Epidermal melanocyte (primary cell): ENCODE results near the gene HEBP2.

Experiments
- DNase-seq: peaks from one replicate; pipeline ENCODE4 v3.0.0; 2011; ENCODE audit warnings: low spot score; ENCODE audit not compliant: insufficient read length

Gene HEBP2

DNA sequence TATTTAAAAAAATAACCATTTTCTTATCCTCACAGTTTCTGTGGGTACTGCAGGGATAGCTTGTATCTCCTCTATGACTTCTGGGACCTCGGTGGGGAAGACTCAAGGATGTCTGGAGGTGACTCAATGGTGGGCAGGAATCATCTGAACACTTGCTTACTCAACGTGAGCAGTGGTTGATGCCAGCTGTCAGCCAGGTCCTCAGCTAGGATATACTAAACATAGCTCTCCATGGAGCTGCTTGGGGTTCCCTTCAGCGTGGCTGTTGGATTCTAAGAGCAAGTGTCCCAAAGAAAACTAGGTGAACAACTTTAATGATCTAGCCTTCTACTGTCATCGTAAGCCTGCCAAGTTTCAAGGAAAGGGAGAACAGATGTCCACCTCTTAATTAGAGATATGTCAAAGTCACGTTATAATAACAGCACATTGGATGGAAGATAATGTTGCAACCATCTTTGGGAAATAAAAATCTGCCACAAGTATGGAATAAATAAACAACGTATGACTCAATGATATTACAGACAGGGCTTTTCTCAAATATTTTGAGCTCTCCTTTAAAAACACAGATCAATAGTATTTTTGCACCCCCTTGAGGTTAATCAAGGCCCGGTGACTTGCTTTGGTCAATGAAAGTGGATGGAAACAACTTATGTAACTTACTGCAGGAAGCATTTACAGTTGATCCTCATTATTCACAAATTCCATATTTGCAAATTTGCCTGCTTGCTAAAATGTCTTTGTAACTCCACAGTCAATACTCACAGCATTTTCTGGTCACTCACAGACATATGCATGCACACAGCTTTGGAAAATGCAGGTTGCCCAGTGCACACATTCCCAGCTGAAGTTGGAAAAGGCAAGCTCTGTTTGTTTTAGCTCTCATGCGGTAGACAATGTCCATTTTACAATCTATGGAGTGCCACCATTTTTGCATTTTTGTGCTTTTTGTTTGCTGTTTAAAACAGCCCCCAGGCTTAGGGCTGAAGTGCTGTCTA, 6.6 kb upstream of the HEBP2 start:
- DNase-seq = no peak

DNA sequence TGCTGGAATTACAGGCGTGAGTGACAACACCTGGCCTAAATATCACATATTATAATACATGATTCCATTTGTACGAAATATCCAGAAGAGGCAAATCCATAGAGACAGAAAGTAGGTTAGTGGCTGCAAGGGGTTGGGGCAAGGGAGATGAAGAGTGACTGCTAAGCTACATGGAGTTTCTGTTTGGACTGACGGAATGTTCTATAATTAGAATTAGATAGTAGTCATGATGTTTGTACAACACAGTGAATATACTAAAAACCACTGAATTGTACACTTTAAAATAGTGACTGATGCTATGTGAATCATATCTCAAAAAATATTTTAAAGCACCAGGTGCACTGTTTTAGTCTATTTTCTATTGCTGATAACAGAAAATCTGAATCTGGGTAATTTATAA, 3.7 kb upstream of the HEBP2 start:
- DNase-seq = no peak

DNA sequence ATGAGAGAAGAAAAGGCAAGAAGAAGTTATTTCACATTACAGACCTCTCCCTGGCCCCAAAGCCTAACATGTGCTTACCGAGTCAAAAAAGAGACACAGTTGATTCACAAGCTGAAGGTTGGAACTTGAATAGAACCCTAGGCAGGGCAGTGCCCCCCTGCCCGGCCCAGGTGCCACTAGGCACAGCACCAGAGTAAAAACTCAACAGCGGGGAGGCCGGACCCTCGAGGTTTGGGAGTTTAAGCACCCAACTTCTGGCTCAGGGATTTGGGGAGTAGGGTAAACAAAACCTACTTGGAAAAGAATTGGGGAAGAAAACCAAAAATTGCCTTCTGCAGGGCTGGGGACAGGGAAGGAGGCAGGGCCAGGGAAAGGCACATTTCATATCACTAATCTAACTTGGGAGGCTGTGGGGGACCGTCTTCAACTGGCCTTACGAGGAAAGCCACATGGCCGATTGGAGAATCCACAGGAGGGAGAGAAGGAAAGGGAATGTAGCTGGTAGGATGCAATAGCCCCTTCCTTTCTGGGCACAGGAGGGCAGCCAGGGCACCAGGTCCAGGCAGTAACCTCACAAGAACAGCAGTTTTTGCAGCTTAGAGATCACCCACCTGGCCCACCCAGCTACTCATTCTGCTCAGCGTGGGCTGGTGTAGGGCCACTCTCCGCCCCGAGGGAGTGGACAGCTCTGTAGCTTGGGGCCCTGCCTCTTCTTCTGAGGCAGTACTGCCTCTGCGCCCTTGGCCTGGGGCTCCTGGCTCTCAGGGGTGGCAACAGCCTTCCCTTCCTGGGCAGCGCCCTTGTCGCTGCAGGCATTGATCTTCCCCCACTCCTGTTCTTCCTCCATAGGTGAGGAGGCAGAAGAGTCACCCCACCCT, 1.8 kb upstream of the HEBP2 start:
- DNase-seq = no peak

DNA sequence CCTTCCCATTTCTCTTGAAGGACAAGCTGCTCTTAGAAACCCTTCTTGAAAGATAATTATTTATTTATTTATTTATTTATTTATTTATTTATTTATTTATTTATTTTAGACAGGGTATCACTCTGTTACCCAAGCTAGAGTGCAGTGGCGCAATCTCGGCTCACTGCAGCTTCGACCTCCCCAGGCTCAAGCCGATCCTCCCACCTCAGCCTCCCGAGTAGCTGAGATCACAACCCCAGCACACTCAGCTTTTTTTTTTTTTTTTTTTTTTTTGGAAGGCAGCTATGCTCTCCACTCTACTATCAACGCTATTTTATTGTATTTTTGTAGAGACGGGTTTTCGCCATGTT, 1.2 kb upstream of the HEBP2 start:
- no peak for DNase-seq

DNA sequence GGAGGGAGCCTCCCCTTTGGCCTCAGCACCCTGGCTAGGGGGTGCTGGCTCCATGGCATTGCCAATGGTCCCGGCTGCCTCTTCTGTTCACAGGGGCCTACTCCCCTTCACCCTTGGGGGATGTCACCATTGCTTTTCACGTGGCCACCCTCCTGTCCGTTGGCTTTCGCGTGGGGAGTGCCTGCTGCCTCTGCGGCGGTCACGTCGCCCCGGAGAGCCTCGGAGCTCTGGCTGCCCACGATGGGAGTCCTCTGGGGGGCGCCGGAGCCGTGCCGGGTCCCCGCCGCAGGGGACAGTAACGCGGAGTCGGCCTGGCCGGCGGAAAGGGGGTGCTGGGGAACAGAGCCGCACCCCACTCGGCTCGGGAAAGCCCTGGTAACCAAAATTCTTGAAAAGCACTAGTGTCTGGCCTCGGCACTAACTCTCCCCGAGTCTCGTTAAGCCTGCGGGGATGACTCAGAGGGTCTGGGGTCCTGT, 661 bp upstream of the HEBP2 start:
- no peak for DNase-seq

DNA sequence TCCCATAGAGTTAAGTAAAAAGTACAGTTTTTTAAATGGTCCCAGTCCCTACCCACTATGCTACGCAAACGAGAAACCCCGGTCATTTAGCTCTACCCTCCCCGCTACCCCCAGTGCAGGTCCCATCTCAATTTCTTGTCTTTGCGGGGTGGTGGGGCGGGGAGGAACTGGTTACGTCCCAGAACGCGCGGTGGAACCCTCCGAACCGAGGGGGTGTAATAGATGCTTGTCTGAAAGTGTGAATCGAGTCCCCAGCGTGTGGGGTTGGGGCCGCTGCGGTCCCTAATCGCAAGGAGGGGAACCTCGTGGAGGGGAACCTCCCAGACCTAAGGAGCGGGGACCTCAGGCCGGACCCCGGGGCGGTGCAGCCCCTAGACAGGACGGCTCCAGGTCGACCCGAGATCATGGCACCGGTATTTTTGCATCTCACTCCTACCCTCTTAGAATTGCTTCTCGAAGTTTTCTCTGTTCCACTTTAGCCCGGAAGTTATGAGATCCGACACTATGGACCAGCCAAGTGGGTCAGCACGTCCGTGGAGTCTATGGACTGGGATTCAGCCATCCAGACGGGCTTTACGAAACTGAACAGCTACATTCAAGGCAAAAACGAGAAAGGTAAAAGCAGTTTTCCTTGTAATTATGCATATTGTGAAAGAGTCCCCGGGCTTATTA, 779 bp downstream of the HEBP2 start:
- DNase-seq = no peak

DNA sequence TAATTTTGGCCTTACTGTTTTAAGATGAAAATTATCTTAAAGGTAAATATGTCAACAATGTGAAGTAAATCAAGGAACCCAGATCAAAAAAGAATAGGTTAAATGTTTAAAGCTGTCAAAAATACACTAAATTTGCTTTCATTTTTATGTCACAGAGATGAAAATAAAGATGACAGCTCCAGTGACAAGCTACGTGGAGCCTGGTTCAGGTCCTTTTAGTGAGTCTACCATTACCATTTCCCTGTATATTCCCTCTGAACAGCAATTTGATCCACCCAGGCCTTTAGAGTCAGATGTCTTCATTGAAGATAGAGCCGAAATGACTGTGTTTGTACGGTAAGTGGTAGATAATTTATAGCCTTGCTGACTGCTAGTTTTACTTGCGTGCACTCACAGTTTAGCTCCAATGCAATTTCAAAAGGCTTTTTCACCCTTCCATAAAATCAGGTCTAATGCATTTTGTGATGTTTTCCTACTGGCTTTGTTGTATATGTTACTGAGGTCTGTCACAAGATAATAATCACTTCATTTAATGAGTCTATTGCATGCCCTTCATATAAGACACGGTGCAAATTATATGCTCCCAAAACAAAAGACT, 1.9 kb downstream of the HEBP2 start:
- no peak for DNase-seq

DNA sequence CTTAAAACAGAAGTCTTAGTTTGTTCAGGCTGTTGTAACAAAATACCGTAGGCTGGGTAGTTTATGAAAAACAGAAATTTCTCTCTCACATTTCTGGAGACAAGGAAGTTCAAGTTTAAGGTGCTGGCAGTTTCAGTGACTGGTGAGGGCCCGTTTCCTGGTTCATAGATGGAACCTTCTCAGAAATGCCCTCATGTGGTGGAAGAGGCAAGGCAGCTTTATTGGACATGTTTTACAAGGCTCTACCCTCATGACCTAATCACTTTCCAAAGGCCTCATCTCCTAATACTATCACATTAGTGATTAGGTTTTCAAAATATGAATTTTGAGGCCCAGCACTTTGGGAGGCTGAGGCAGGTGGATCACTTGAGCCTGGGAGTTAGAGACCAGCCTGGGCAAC, 2.4 kb downstream of the HEBP2 start:
- DNase-seq = no peak

DNA sequence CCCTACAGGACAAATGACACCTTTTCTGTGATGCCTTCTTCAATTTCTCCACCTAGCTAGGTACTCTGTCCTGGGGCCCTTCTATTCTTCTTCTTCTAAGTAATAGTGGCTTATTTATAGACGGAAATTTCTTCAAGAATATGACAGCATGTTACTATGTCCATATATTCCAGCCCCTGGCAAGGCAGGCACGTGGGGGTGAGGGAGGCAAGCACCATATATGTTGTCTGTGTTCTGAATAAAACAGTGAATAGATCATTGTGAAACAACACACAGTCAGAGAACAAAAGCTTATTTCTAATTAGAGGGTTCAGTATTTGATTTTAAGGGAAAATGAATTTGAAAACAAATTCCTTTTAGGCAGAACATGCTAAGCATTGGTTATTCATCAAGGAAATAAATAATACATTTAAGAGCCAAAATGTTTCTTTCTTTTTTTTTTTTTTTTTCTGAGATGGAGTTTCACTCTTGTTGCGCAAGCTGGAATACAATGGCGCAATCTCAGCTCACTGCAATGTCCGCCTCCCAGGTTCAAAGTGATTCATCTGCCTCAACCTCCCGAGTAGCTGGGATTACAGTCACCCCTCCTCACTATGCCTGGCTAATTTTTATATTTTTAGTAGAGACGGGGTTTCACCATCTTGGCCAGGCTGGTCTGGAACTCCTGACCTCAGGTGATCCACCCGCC, 6.2 kb downstream of the HEBP2 start:
- DNase-seq = no peak

DNA sequence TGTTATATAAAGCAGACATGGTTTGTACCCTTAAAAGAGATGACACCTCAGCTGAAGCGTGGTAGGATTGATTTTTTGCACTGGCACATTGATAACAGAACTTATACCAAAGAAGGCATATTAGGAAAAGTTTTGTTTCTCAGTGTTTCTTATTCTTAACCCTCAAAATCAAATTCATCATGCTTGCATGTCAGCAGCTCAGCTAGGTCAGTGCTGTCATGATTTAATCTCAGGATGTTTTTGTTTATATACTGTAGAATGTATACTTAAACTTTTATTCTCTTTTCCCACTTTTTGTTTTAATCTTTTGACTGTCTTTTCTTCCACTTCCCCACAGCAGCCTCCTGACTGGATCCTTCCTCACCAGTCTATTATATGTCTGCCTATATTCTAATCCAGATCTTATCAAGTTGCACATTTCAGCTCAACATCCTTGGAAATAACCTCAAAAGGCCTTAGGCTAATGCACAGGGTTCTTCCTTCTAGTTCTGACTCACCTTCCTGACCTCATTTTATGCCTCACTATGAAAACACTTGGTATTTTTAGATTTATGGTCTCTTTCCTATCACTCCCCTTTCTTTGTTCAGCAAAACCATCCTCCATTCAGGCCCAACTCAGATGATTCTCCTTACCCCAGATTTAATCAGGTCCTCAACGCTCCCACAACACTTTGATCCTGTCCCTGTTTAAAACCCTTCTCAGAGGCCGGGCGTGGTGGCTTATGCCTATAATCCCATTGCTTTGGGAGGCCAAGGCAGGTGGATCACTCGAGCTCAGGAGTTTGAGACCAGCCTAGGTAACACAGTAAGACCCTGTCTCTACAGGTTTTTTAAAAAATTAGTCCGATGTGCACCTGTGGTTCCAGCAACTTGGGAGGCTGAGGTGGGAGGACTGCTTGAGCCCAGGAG, 7.2 kb downstream of the HEBP2 start:
- no peak for DNase-seq

DNA sequence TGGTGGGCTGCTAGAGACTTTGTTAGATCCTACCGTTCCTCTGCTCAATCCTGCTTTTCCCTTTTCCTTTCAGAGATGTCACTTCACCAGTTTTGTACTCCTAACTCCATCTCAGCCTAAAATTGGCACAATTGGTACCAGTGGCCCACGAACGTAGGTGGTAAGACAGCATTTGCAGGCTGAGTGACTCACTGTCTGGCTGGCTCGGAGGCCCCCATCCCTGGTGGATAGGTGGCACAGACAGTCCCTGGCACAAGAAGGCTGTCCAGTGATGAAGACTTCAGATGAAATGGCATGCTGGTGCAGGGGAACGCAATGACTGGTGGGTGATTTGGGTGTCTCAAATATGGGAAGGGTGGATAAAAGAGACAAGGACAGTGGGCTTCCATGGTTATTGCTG, 11.1 kb downstream of the HEBP2 start:
- DNase-seq = no peak

DNA sequence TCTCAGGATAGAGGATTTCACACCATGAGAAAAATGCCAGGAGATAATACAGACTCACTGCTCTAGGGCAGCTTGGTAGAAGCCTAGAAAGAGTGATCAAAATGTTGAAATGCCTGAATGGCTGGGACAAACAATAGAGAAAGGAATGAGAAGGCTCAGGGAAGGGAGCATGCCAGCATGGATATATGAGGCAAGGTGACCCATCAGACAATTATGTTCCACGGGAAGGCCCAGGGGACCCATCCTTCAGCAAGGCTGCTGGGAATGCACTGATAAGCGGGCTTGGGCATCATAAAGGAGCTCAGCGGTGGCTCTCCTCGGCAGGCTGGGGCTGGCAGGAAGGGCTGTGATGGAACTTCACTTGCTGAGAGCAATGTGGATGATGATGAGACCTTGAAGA, 12.2 kb downstream of the HEBP2 start:
- no peak for DNase-seq

DNA sequence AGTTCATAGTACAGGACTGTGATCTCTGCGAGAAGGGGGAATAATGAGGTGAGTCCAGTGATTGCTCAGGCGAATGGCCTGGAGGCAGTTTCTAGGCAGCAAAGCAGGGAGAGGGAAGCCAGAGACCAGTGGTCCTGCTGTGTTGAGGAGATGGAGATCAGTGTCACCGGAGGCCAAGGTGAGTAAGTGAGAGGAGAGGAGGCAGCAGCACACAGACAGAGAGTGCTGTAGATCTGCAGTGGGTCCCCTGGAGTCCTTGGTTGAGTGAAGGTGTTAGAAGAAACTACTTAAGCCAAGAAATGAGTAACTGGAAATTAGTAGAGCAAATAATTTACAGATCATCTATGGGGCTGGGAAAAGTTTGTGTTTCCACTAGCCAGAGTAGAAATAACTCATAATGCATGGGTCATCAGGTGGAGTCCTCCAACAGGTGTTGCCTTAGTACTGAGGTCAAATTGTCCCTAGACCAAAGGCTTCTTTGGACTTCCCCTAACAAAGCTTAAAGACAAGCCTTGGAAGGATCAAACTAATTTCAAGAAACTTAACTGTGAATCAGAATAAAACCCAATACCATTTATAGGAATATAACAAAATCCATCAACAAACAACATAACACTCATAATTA, 13.6 kb downstream of the HEBP2 start:
- DNase-seq = no peak

DNA sequence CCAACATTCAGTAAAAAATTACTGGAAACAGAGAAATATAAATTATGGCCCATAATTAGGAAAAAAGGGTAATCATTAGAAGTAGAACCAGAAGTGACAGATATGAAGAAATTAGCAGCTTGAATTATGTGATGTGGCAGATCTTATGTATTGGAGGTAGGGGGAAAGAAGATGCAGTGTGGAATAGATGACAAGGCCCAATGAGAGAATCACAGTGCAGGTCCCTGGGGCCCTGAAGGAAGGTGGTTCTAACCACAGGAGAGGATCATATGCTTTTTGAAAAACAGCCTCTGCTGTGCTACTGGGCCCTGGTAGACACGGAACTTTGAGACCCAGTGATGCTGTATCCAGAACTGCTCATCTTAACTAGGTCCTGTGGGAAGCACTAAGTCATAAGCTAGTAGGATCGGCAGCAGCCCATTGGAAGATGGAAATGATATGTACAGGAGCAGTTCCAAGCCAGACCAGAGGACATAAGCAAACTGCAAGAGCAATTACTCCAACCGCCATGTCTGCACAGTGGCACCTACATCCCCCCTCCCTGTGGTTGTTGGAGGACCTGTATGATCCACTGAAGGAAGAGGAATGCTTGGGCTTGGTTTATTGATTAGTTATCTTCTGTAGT, 14.2 kb downstream of the HEBP2 start:
- DNase-seq = no peak

DNA sequence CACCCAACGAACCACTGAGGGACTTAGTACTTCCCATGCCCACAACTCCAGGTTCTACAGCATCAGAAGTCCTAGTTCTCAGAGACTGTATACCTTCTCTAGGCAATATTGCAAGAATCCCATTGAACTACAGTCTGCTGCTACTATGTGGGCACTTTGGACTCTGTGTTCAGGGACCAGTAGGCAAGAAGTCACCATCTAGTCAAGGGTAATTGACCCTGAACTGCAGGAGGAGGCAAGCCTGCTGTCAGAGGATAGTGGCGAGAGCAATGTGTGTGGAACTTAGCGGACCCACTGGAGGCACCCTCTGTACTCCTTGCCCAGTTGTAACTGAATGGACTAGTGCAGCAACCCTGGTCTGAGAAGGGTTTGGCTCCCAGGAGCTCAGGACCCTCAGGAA, 15.7 kb downstream of the HEBP2 start:
- DNase-seq = no peak

DNA sequence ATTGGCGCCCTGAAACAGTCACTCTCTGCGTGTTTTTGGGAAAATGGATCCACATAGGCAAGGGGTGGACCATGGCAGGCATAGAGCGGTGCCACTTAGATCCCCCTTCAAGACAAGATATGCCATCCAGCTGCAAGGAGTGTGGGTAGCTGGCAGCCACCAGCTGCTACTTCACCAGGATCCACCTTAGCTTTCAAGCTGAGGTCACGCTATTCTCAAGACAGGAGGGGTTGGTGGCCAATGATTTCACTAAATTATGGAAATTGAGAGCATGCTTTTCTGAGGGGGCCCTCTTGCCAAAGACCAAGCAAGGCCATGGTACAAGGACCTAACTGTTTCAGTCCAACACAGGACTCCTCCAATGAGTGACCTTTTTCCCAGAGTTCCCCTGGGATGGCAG, 16.3 kb downstream of the HEBP2 start:
- no peak for DNase-seq

DNA sequence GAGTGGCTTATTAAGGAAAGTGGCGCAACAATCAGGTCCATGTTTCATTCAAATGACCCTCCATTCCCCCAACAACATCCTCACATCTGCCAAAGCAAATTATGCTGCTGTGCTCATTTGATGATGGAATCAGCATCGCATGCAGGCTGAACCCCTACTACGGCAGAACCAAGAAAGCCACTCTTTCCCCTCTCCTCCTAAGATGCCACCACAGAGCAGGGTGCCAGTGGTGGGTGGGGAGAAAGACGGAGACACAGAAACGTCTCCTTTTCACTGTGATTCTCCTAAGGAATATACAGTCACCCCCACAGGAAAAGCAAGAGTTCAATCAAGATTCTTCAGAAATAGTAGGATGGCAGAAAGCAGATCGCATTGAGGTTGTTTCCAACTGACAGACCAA, 17.1 kb downstream of the HEBP2 start:
- no peak for DNase-seq

DNA sequence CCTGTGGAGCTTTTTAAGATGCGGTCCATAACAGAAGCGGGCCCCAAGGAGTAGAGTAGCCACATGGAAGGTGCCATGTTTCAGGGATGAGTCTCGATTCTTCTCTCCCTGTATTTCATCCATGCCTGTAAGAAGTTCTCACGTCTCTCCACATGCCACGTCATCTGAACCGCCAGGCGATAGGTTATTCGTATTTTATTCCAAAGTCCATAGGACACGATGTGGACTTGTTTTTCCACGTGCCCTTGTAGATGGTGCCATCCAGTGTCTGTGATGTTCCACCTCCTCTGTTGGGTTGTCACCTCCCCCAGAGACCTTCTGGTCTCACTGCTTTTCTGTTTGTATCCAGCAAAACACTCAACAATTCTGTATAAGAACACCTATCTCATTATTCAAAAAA, 17.6 kb downstream of the HEBP2 start:
- no peak for DNase-seq

DNA sequence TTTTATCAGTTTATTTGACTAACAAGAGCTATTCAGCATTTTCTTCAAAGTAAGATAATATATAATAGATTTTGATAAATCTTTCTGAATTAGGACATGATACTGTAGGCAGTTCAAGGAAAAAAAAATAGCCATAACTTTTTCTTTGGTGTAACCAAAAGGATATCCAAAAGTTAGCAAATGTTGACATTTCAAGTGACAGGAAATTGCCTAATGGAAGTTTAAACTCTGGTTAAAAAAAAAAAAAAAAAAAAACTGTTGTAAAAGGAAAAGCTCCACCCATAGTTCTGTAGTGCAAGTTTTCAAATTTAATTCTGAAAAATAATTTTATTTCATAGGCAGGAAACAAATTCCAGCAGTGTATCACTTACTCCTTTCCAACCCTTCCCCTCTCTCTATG, 18.8 kb downstream of the HEBP2 start:
- DNase-seq = no peak
